Endothelial cell of umbilical vein (primary cell): ENCODE measurements around the gene POLR2E. TPM values are rescaled to one million over a fixed set of nuclear protein-coding genes. Genes with fewer than 3 reads are reported as not detected.

Source experiments
- BruUV-seq: library from RNA; stranded (reverse); fragments of 400-500 nt; replicated peaks from 2 replicates; lab custom pipeline; 2021; lab: Mats Ljungman, UMichigan
- CTCF ChIA-PET: fragments of 300-600, 350-600 bp; sonication (Branson Sonifier 250); formaldehyde crosslinking; loops from one replicate; lab custom pipeline; 2021; ENCODE audit warnings: antibody characterized with exemption, inconsistent platforms; lab: Charles Lee
- POLR2A ChIA-PET: fragments of 300-600, 350-600 bp; sonication (Branson Sonifier 250); formaldehyde crosslinking; loops from one replicate; lab custom pipeline; 2021; ENCODE audit warnings: antibody characterized with exemption, inconsistent platforms; lab: Charles Lee
- DNase-seq: peaks from one replicate; pipeline ENCODE4 v3.0.0-alpha.2; 2011; ENCODE audit warnings: low read depth, low spot score
- FAIRE-seq: peaks from 2 replicates; lab custom pipeline; 2011; peaks lifted over from hg19 to GRCh38; lab: Jason Lieb, UNC
- H2AFZ ChIP-seq: 2 replicates; pipeline ENCODE4 v1.6.0; 2012; ENCODE audit warnings: low read depth, low read length, control low read depth, inconsistent platforms
- H3K27ac ChIP-seq: 2 replicates; pipeline ENCODE4 v1.5.1; 2011; ENCODE audit warnings: low read depth, mild to moderate bottlenecking, control low read depth, low read length, moderate library complexity; ENCODE audit not compliant: insufficient read depth
- H3K27me3 ChIP-seq, 2 experiments: 2 replicates each; pipeline versions ENCODE4 v1.6.0 to v1.6.1; 2011; ENCODE audit warnings: low read length in 2 of 2, mixed read lengths in 1 of 2; ENCODE audit not compliant: control insufficient read depth in 2 of 2, insufficient read depth in 2 of 2
- H3K36me3 ChIP-seq, 2 experiments: 2 replicates in 1 of 2; 3 replicates in 1 of 2; pipeline ENCODE4 v1.5.1; 2011; ENCODE audit warnings: low read length in 2 of 2, mild to moderate bottlenecking in 1 of 2, moderate library complexity in 1 of 2; ENCODE audit not compliant: control insufficient read depth in 2 of 2, insufficient read depth in 2 of 2; ENCODE audit errors: extremely low read depth in 1 of 2
- H3K4me1 ChIP-seq: 3 replicates; pipeline ENCODE4 v1.5.1; 2011; ENCODE audit warnings: mild to moderate bottlenecking, low read length; ENCODE audit not compliant: control insufficient read depth, insufficient read depth; ENCODE audit errors: extremely low read depth
- H3K4me2 ChIP-seq: 2 replicates; pipeline ENCODE4 v1.6.1; 2011; ENCODE audit warnings: low read length, control low read depth, mixed read lengths; ENCODE audit not compliant: insufficient read depth
- H3K4me3 ChIP-seq, 3 experiments: fragments of 200-600 bp in 1 of 3; sonication (generic), shearing (Covaris generic) in 1 of 3; replicated peaks in 1 of 3; 2 replicates each; pipeline ENCODE4 v1.5.1; 2011 to 2016; ENCODE audit warnings: control low read depth in 3 of 3, low read length in 3 of 3, mild to moderate bottlenecking in 2 of 3, inconsistent platforms in 1 of 3, low read depth in 1 of 3, moderate library complexity in 1 of 3; ENCODE audit not compliant: insufficient read depth in 1 of 3
- H3K79me2 ChIP-seq: 2 replicates; pipeline ENCODE4 v1.6.0; 2012; ENCODE audit warnings: low read length, inconsistent platforms; ENCODE audit not compliant: control insufficient read depth, insufficient read depth
- H3K9ac ChIP-seq: replicated peaks from 2 replicates; pipeline ENCODE3; 2011; ENCODE audit warnings: low read length, control low read depth; ENCODE audit not compliant: insufficient read depth; ENCODE audit errors: extremely low read depth
- H3K9me1 ChIP-seq: replicated peaks from 3 replicates; pipeline ENCODE4 v1.6.0; 2011; ENCODE audit warnings: mild to moderate bottlenecking, low read length; ENCODE audit not compliant: control insufficient read depth, insufficient read depth; ENCODE audit errors: extremely low read depth
- H3K9me3 ChIP-seq: replicated peaks from 2 replicates; pipeline ENCODE4 v1.5.1; 2012; ENCODE audit warnings: low read length, inconsistent platforms; ENCODE audit not compliant: control insufficient read depth, insufficient read depth
- H4K20me1 ChIP-seq: replicated peaks from 2 replicates; pipeline ENCODE3; 2011; ENCODE audit warnings: mild to moderate bottlenecking, low read length; ENCODE audit not compliant: control insufficient read depth, insufficient read depth; ENCODE audit errors: extremely low read depth
- CTCF ChIP-seq, 2 donors: IDR thresholded peaks; 1 replicate in 1 of 2; 2 replicates in 1 of 2; pipeline ENCODE4 v1.5.1; 2011; ENCODE audit warnings: low read length in 2 of 2, mild to moderate bottlenecking in 2 of 2, moderate library complexity in 2 of 2, control low read depth in 1 of 2, inconsistent platforms in 1 of 2, low read depth in 1 of 2; ENCODE audit not compliant: insufficient read depth in 1 of 2; ENCODE audit errors: extremely low read depth in 1 of 2
- EZH2 ChIP-seq: IDR thresholded peaks from 2 replicates; pipeline ENCODE4 v1.6.1; 2012; ENCODE audit warnings: borderline replicate concordance, low read depth, mild to moderate bottlenecking, moderate library complexity, low read length, inconsistent platforms; ENCODE audit not compliant: severe bottlenecking
- FOS ChIP-seq: IDR thresholded peaks from 2 replicates; pipeline ENCODE4 v1.6.1; 2011; ENCODE audit warnings: mild to moderate bottlenecking, low read length, moderate library complexity, borderline replicate concordance; ENCODE audit not compliant: insufficient read depth
- GATA2 ChIP-seq: IDR thresholded peaks from 2 replicates; pipeline ENCODE4 v1.7.0; 2011; ENCODE audit warnings: low read depth, mild to moderate bottlenecking, moderate library complexity, mixed read lengths, low read length; ENCODE audit not compliant: insufficient read length, insufficient read depth
- JUN ChIP-seq: IDR thresholded peaks from 2 replicates; pipeline ENCODE4 v1.6.1; 2011; ENCODE audit warnings: borderline replicate concordance, low read depth; ENCODE audit not compliant: insufficient read length, insufficient read depth
- MYC ChIP-seq: IDR thresholded peaks from one replicate; pipeline ENCODE4 v1.6.1; 2011; ENCODE audit warnings: mild to moderate bottlenecking, low read depth, low read length
- POLR2A ChIP-seq: IDR thresholded peaks from 2 replicates; pipeline ENCODE4 v1.6.1; 2012; ENCODE audit warnings: low read depth, mild to moderate bottlenecking, control low read depth, low read length
- POLR2AphosphoS5 ChIP-seq: IDR thresholded peaks from 2 replicates; pipeline ENCODE4 v1.6.1; 2012; ENCODE audit warnings: low read depth, mild to moderate bottlenecking, control low read depth, low read length, moderate library complexity; ENCODE audit not compliant: insufficient read depth
- dilution Hi-C: fragments of 300-500 bp; cut with MboI; formaldehyde crosslinking; loops from one replicate; pipeline ENCODE4 v1.15.0; 2019; ENCODE audit warnings: low sequenced_read_pairs; ENCODE audit not compliant: extremely low pct_ligation_motif_present
- intact Hi-C: fragments of 100-400 bp; cut with micrococcal nuclease; formaldehyde crosslinking; loops from one replicate; pipeline ENCODE4 v1.10.0; 2022
- polyA plus RNA-seq, 4 experiments: library from polyadenylated mRNA; depleted of rRNA in 3 of 4; stranded (reverse) in 3 of 4; unstranded in 1 of 4; fragments of >200 nt; gene quantifications; 2 replicates each; pipeline versions ENCODE4 v1.2.1 to v1.2.3, GENCODE V29; 2011 to 2012; ENCODE audit warnings: missing spikeins in 1 of 4
- total RNA-seq: library from RNA; stranded (reverse); gene quantifications from 2 replicates; pipeline ENCODE4 v1.2.3, GENCODE V29; 2021
- TF ChIP-seq, protein P1 (sequence below): IDR thresholded peaks from 2 replicates; pipeline ENCODE4 v1.6.1; 2011; ENCODE audit not compliant: insufficient read depth, insufficient read length

Gene POLR2E
- total and polyA plus RNA-seq, 2 donors (not counting 3 experiments of a cell fraction or from before 2014, with no cell fraction given): 272 to 344 TPM

GRCh38 chr19:1063909-1064660, 31.1 kb downstream of the POLR2E start:
- H4K20me1 ChIP-seq: no peaks in the 10 kb centered on the region
- intact Hi-C loops: no loop called here
- H2AFZ ChIP-seq: no peak overlapping the region
- H3K4me3 ChIP-seq: no peak overlapping the region
- CTCF ChIA-PET: interaction anchor here (1.0 to 1.9 kb wide), 14 partner anchors 9 to 150 kb away, joined by 3 to 13 read pairs (median 6); partner anchors contain the start of genes CNN2 and GPX4
- dilution Hi-C loops: no loop called here
- H3K9me1 ChIP-seq: no peaks in the 10 kb centered on the region
- POLR2A ChIA-PET: interaction anchor here (0.8 to 1.2 kb wide), 2 partner anchors 35 to 38 kb away, joined by 3 to 4 read pairs; no protein-coding TSS in a partner anchor
- no peaks in the 10 kb centered on the region for H3K79me2 ChIP-seq
- H3K27me3 ChIP-seq: no peaks in the 10 kb centered on the region
- FAIRE-seq (no peak), DNase-seq (no peak)
- no peak overlapping the region for H3K4me2 ChIP-seq
- peaks cover 24% of the 10 kb centered on the region for H3K4me1 ChIP-seq
- TF ChIP-seq FOS: no peak
- TF ChIP-seq, protein P1, sequence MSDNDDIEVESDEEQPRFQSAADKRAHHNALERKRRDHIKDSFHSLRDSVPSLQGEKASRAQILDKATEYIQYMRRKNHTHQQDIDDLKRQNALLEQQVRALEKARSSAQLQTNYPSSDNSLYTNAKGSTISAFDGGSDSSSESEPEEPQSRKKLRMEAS: no peak
- TF ChIP-seq POLR2AphosphoS5: no peak
- no peak for TF ChIP-seq POLR2A
- TF ChIP-seq MYC: no peak
- TF ChIP-seq JUN: no peak
- TF ChIP-seq EZH2: no peak
- no peak for TF ChIP-seq GATA2
- no peak for TF ChIP-seq CTCF (IDR thresholded peaks at IDR 0.05; ENCODE audit: extremely low read depth in 1 of 2, insufficient read depth in 1 of 2, low read depth in 1 of 2, low read length in 2 of 2)
- H3K9me3 ChIP-seq: no peaks in the 10 kb centered on the region
- no peak overlapping the region for H3K9ac ChIP-seq
- BruUV-seq: no TSS peak
- no peak overlapping the region for H3K27ac ChIP-seq
- H3K36me3 ChIP-seq: no peaks in the 10 kb centered on the region
